H9 (cell line): ENCODE data around the gene MAN1B1. TPM values are rescaled to one million over a fixed set of nuclear protein-coding genes. Genes with fewer than 3 reads are reported as not detected.
A peak's percentile ranks its signal among the peaks of the same experiment; 100 is the strongest.

Experiments used
- DNase-seq: peaks from one replicate; pipeline ENCODE4 v3.0.0-alpha.2; 2017
- H2AFZ ChIP-seq: one replicate; pipeline ENCODE4 v1.6.1; 2013; ENCODE audit warnings: mild to moderate bottlenecking, low read length, control low read depth, moderate library complexity
- H2AK5ac ChIP-seq: 2 replicates; pipeline ENCODE4 v1.6.1; 2013; ENCODE audit warnings: low read length, control low read depth, mixed read lengths; ENCODE audit not compliant: insufficient read length
- H2BK120ac ChIP-seq: one replicate; pipeline ENCODE4 v1.6.1; 2013; ENCODE audit warnings: low read depth, mild to moderate bottlenecking, low read length, control low read depth, inconsistent platforms; ENCODE audit not compliant: poor library complexity, severe bottlenecking
- H2BK12ac ChIP-seq: 2 replicates; pipeline ENCODE4 v1.6.1; 2013; ENCODE audit warnings: low read length, control low read depth, mixed read lengths, low read depth; ENCODE audit not compliant: insufficient read length
- H2BK15ac ChIP-seq: 2 replicates; pipeline ENCODE4 v1.6.1; 2013; ENCODE audit warnings: low read depth, low read length, control low read depth
- H2BK20ac ChIP-seq: one replicate; pipeline ENCODE4 v1.6.1; 2013; ENCODE audit warnings: low read depth, mild to moderate bottlenecking, low read length, control low read depth, inconsistent platforms; ENCODE audit not compliant: poor library complexity, severe bottlenecking
- H2BK5ac ChIP-seq: 2 replicates; pipeline ENCODE4 v1.6.1; 2013; ENCODE audit warnings: low read length, control low read depth, mixed read lengths; ENCODE audit not compliant: insufficient read length
- H3K14ac ChIP-seq: 2 replicates; pipeline ENCODE4 v1.6.1; 2013; ENCODE audit warnings: low read length, control low read depth; ENCODE audit not compliant: insufficient read depth
- H3K18ac ChIP-seq: 2 replicates; pipeline ENCODE4 v1.6.1; 2013; ENCODE audit warnings: low read depth, mild to moderate bottlenecking, mixed read lengths, low read length, control low read depth; ENCODE audit not compliant: insufficient read length
- H3K23ac ChIP-seq: 2 replicates; pipeline ENCODE4 v1.6.1; 2013; ENCODE audit warnings: low read length, control low read depth, mixed read lengths, low read depth; ENCODE audit not compliant: insufficient read length
- H3K23me2 ChIP-seq: 2 replicates; pipeline ENCODE4 v1.6.1; 2013; ENCODE audit warnings: low read depth, mild to moderate bottlenecking, mixed read lengths, low read length, control low read depth; ENCODE audit not compliant: insufficient read length, poor library complexity, severe bottlenecking
- H3K27ac ChIP-seq: 2 replicates; pipeline ENCODE4 v1.5.1; 2013; ENCODE audit warnings: low read length, control low read depth, mixed read lengths, low read depth; ENCODE audit not compliant: insufficient read length
- H3K27me3 ChIP-seq: 2 replicates; pipeline ENCODE4 v1.6.1; 2013; ENCODE audit warnings: low read length, control low read depth, inconsistent platforms; ENCODE audit not compliant: insufficient read depth
- H3K4ac ChIP-seq: 2 replicates; pipeline ENCODE4 v1.6.1; 2013; ENCODE audit warnings: low read depth, mild to moderate bottlenecking, control low read depth, inconsistent platforms, low read length, moderate library complexity
- H3K4me1 ChIP-seq: 2 replicates; pipeline ENCODE4 v1.6.1; 2013; ENCODE audit warnings: low read length, control low read depth, inconsistent platforms; ENCODE audit not compliant: insufficient read depth
- H3K4me2 ChIP-seq: 2 replicates; pipeline ENCODE4 v1.6.1; 2013; ENCODE audit warnings: low read length, control low read depth, mixed read lengths; ENCODE audit not compliant: insufficient read length, insufficient read depth
- H3K56ac ChIP-seq: 2 replicates; pipeline ENCODE4 v1.6.1; 2013; ENCODE audit warnings: low read depth, mild to moderate bottlenecking, mixed read lengths, low read length, control low read depth; ENCODE audit not compliant: insufficient read length
- H3K79me1 ChIP-seq: 2 replicates; pipeline ENCODE4 v1.6.1; 2013; ENCODE audit warnings: low read depth, mild to moderate bottlenecking, moderate library complexity, low read length, control low read depth, inconsistent platforms; ENCODE audit not compliant: insufficient read depth, poor library complexity, severe bottlenecking
- H3K79me2 ChIP-seq: 2 replicates; pipeline ENCODE4 v1.6.1; 2013; ENCODE audit warnings: low read length, control low read depth, inconsistent platforms; ENCODE audit not compliant: insufficient read depth
- H3K9ac ChIP-seq: 2 replicates; pipeline ENCODE4 v1.6.1; 2013; ENCODE audit warnings: low read length, control low read depth, mixed read lengths; ENCODE audit not compliant: insufficient read length; ENCODE audit errors: extremely low read depth
- H3K9me3 ChIP-seq: one replicate; pipeline ENCODE4 v1.6.1; 2013; ENCODE audit warnings: low read depth, low read length, inconsistent platforms; ENCODE audit not compliant: control insufficient read depth
- H3T11ph ChIP-seq: one replicate; pipeline ENCODE4 v1.6.1; 2013; ENCODE audit warnings: mild to moderate bottlenecking, low read length, control low read depth, inconsistent platforms
- H4K20me1 ChIP-seq: one replicate; pipeline ENCODE4 v1.6.1; 2013; ENCODE audit not compliant: control insufficient read depth, insufficient read length, insufficient read depth
- H4K5ac ChIP-seq: 2 replicates; pipeline ENCODE4 v1.6.1; 2013; ENCODE audit warnings: low read depth, mild to moderate bottlenecking, mixed read lengths, low read length, control low read depth; ENCODE audit not compliant: insufficient read length
- H4K8ac ChIP-seq: replicated peaks from 2 replicates; pipeline ENCODE4 v1.6.1; 2013; ENCODE audit warnings: low read length, control low read depth, mixed read lengths, low read depth; ENCODE audit not compliant: insufficient read length
- H4K91ac ChIP-seq: 2 replicates; pipeline ENCODE4 v1.6.1; 2013; ENCODE audit warnings: low read depth, mild to moderate bottlenecking, moderate library complexity, mixed read lengths, low read length, control low read depth; ENCODE audit not compliant: insufficient read length
- H3K27ac Mint-ChIP-seq, 3 experiments: 2 replicates in 2 of 3; 3 replicates in 1 of 3; pipeline ENCODE4 v1.8.0; 2020 to 2021; ENCODE audit warnings: mixed read lengths in 3 of 3, mild to moderate bottlenecking in 1 of 3, moderate library complexity in 1 of 3
- H3K27me3 Mint-ChIP-seq: 2 replicates; pipeline ENCODE4 v1.8.0; 2021; ENCODE audit warnings: low read depth, mild to moderate bottlenecking, moderate library complexity, mixed read lengths
- H3K36me3 Mint-ChIP-seq, 3 experiments: 2 replicates in 2 of 3; 3 replicates in 1 of 3; pipeline ENCODE4 v1.8.0; 2020 to 2021; ENCODE audit warnings: low read depth in 3 of 3, mixed read lengths in 3 of 3; ENCODE audit not compliant: insufficient read depth in 1 of 3
- H3K4me1 Mint-ChIP-seq, 2 experiments: 2 replicates each; pipeline ENCODE4 v1.8.0; 2020; ENCODE audit warnings: mixed read lengths in 2 of 2
- H3K4me3 Mint-ChIP-seq, 2 experiments: 2 replicates in 1 of 2; 3 replicates in 1 of 2; pipeline ENCODE4 v1.8.0; 2020 to 2021; ENCODE audit warnings: mild to moderate bottlenecking in 2 of 2, mixed read lengths in 2 of 2, moderate library complexity in 1 of 2
- H3K9me3 Mint-ChIP-seq, 2 experiments: 2 replicates in 1 of 2; 3 replicates in 1 of 2; pipeline ENCODE4 v1.8.0; 2020; ENCODE audit warnings: mild to moderate bottlenecking in 2 of 2, mixed read lengths in 2 of 2, moderate library complexity in 1 of 2
- WGBS: extraction: QIAGEN DNeasy Blood & Tissue Kit; methylation state at CpG from one replicate; pipeline ENCODE4 v1.1.7; 2013; ENCODE audit warnings: missing lambda C conversion rate, low lambda C conversion rate, mixed read lengths; ENCODE audit not compliant: insufficient read length; ENCODE audit errors: extremely low coverage; 5-methylcytosine and 5-hydroxymethylcytosine counted together
- total RNA-seq: library from RNA; stranded (reverse); gene quantifications from 2 replicates; pipeline ENCODE4 v1.2.1, GENCODE V29; 2021
- TF ChIP-seq, protein P1 (sequence below): fragments of 200-600 bp; sonication (generic); conservative IDR thresholded peaks from 3 replicates; pipeline ENCODE4 v1.8.0; 2021; ENCODE audit warnings: antibody characterized with exemption, mild to moderate bottlenecking

The MAN1B1 gene
- total RNA-seq, 1 experiment from 2014 or later = 34.9 TPM

DNA sequence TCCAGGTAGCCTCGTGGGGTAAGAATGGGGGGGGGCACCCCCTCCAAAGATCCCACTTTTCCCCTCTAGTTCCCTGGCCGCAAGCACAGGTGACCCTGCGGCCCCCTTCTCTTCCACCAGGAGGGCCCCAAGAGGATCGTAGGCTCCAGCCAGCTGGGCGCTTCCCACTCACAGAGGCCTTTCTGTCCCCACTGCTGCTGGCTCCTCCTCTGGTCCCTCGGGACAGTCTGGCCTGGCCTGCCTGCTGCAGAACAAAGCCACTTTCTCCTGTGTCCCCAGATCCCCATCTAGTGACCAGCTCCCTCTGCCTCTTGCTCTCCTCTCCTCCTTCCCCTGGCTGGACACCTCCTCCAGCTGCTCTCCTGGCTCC, 15.9 kb upstream of the MAN1B1 start:
- no peak overlapping the region for H2BK20ac ChIP-seq
- no peak overlapping the region for H2BK12ac ChIP-seq
- no peaks in the 10 kb centered on the region; a peak in 1 of 5 replicates for H3K9me3 Mint-ChIP-seq
- H3K27ac ChIP-seq = no peak overlapping the region
- no peak overlapping the region for H2AFZ ChIP-seq
- H2BK5ac ChIP-seq = no peak overlapping the region
- H4K5ac ChIP-seq = no peak overlapping the region
- no CpG with 5 or more reads among the region's 6 CpGs for WGBS
- no peak overlapping the region for H4K91ac ChIP-seq
- no peak overlapping the region for H4K8ac ChIP-seq
- no peaks in the 10 kb centered on the region for H3K79me1 ChIP-seq
- H3K14ac ChIP-seq = peak overlapping the region; percentile 64; the same call in 1 of the 2 replicates
- no peaks in the 10 kb centered on the region; a peak in 2 of 7 replicates for H3K36me3 Mint-ChIP-seq
- no peaks in the 10 kb centered on the region for H3K9me3 ChIP-seq
- H3K23me2 ChIP-seq = no peaks in the 10 kb centered on the region
- H2BK15ac ChIP-seq = no peak overlapping the region
- H3K27me3 Mint-ChIP-seq = peaks cover 9% of the 10 kb centered on the region
- peak overlapping the region; percentile 32 for H3K18ac ChIP-seq
- no peaks in the 10 kb centered on the region for H3K27me3 ChIP-seq
- DNase-seq = no peak
- H3K23ac ChIP-seq = no peak overlapping the region
- TF ChIP-seq, protein P1, sequence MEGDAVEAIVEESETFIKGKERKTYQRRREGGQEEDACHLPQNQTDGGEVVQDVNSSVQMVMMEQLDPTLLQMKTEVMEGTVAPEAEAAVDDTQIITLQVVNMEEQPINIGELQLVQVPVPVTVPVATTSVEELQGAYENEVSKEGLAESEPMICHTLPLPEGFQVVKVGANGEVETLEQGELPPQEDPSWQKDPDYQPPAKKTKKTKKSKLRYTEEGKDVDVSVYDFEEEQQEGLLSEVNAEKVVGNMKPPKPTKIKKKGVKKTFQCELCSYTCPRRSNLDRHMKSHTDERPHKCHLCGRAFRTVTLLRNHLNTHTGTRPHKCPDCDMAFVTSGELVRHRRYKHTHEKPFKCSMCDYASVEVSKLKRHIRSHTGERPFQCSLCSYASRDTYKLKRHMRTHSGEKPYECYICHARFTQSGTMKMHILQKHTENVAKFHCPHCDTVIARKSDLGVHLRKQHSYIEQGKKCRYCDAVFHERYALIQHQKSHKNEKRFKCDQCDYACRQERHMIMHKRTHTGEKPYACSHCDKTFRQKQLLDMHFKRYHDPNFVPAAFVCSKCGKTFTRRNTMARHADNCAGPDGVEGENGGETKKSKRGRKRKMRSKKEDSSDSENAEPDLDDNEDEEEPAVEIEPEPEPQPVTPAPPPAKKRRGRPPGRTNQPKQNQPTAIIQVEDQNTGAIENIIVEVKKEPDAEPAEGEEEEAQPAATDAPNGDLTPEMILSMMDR = peak; percentile 44; the same call in 2 of the 3 replicates
- peaks cover 7% of the 10 kb centered on the region; the same call in 1 of the 2 replicates for H3K4me1 ChIP-seq
- H3K9ac ChIP-seq = peak overlapping the region; percentile 16
- peak overlapping the region; percentile 55 to 75 for H3K4me3 Mint-ChIP-seq
- no peaks in the 10 kb centered on the region for H3K79me2 ChIP-seq
- peaks cover 4% of the 10 kb centered on the region for H4K20me1 ChIP-seq
- no peak overlapping the region for H2BK120ac ChIP-seq
- peak overlapping the region in 2 of 3 experiments; percentile 8 to 75; a peak in 1 of 7 replicates for H3K27ac Mint-ChIP-seq
- peaks cover 25 to 34% of the 10 kb centered on the region in 2 experiments for H3K4me1 Mint-ChIP-seq
- no peak overlapping the region for H3T11ph ChIP-seq
- no peak overlapping the region for H3K56ac ChIP-seq
- H3K4ac ChIP-seq = no peak overlapping the region; the same call in 1 of the 2 replicates
- H3K4me2 ChIP-seq = peak overlapping the region; percentile 20
- no peak overlapping the region for H2AK5ac ChIP-seq
